Measurements from ENCODE around the gene STAG1. TPM values are rescaled to one million over a fixed set of nuclear protein-coding genes. Genes with fewer than 3 reads are reported as not detected.
"Not testable (repeated sequence)": the region's sequence is repeated elsewhere in the genome, so short reads cannot be mapped to it uniquely, and the experiment has no call there.

The STAG1 gene
- total RNA-seq, 2 donors from 2014 or later, result 26.8 to 56.4 TPM

- TF ChIP-seq CTCF (IDR thresholded peaks at IDR 0.05), result peak; percentile 13
- H3K4me3 ChIP-seq; H3K27ac ChIP-seq; DNase-seq (ENCODE audit: low spot score); H3K36me3 ChIP-seq; H3K9me3 ChIP-seq; ATAC-seq (ENCODE audit: insufficient number of reproducible peaks, low FRiP score, low read depth); H3K27me3 ChIP-seq (replicated peaks; ENCODE audit: insufficient read depth): not testable (repeated sequence)
- H3K4me1 ChIP-seq (ENCODE audit: control insufficient read depth in 1 of 2, low read depth in 2 of 2), result peaks cover 7 to 12% of the 10 kb centered on the region in 2 donors
Observed at GRCh38 chr3:136758160-136759102, 6.3 kb upstream of the STAG1 start.

DNA sequence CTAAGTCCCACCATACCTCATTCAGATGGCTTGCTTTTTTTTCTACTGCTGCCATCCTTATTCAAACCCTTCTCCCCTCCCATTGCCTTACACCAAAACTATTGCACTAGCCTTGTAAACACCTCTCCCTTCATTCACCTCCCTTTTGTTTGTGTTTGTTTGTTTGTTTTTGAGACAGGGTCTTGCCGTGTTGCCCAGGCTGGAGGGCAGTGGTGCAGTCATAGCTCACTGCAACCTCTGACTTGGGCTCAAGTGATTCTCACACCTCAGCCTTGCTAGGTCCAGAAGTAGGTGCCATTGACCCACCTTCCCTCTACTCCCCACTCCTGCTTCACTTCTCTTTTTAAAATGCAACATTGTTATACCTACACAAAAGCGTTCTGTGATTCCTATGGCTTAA is 3.0 kb upstream of the STAG1 start:
- no peak for ATAC-seq (ENCODE audit: insufficient number of reproducible peaks, low FRiP score, low read depth)
- H3K36me3 ChIP-seq, result no peaks in the 10 kb centered on the region
- no peak for TF ChIP-seq CTCF (IDR thresholded peaks at IDR 0.05)
- H3K4me1 ChIP-seq (ENCODE audit: control insufficient read depth in 1 of 2, low read depth in 2 of 2), result peaks cover 8 to 19% of the 10 kb centered on the region in 2 donors
- no peak overlapping the region for H3K4me3 ChIP-seq
- no peaks in the 10 kb centered on the region for H3K27me3 ChIP-seq (replicated peaks; ENCODE audit: insufficient read depth)
- no peak for DNase-seq (ENCODE audit: low spot score)
- no peaks in the 10 kb centered on the region for H3K9me3 ChIP-seq
- H3K27ac ChIP-seq, result no peak overlapping the region

GRCh38 chr3:136753326-136753939 is 1.3 kb upstream of the STAG1 start:
- peaks cover 23 to 37% of the 10 kb centered on the region in 2 donors for H3K4me1 ChIP-seq (ENCODE audit: control insufficient read depth in 1 of 2, low read depth in 2 of 2)
- H3K9me3 ChIP-seq, result no peaks in the 10 kb centered on the region
- ATAC-seq (ENCODE audit: insufficient number of reproducible peaks, low FRiP score, low read depth) (no peak), DNase-seq (ENCODE audit: low spot score) (no peak)
- peak overlapping the region; percentile 94 for H3K4me3 ChIP-seq
- no peak for TF ChIP-seq CTCF (IDR thresholded peaks at IDR 0.05)
- no peaks in the 10 kb centered on the region for H3K27me3 ChIP-seq (replicated peaks; ENCODE audit: insufficient read depth)
- H3K36me3 ChIP-seq, result no peaks in the 10 kb centered on the region
- peak overlapping the region; percentile 93 to 96 for H3K27ac ChIP-seq

GRCh38 chr3:136752422-136753325 is 496 bp upstream of the STAG1 start:
- no peaks in the 10 kb centered on the region for H3K36me3 ChIP-seq
- H3K27ac ChIP-seq, result peak overlapping the region; percentile 94 to 96
- H3K27me3 ChIP-seq (replicated peaks; ENCODE audit: insufficient read depth), result no peaks in the 10 kb centered on the region
- TF ChIP-seq CTCF (IDR thresholded peaks at IDR 0.05), result no peak
- DNase-seq (ENCODE audit: low spot score) (peak; percentile 13), ATAC-seq (ENCODE audit: insufficient number of reproducible peaks, low FRiP score, low read depth) (peak; percentile 96)
- H3K4me3 ChIP-seq, result peak overlapping the region; percentile 94
- H3K9me3 ChIP-seq, result no peaks in the 10 kb centered on the region
- H3K4me1 ChIP-seq (ENCODE audit: control insufficient read depth in 1 of 2, low read depth in 2 of 2), result peaks cover 25 to 44% of the 10 kb centered on the region in 2 donors
